HG02884 (cell line): ENCODE data around the gene HNRNPF.
"Not testable (repeated sequence)": the region's sequence is repeated elsewhere in the genome, so short reads cannot be mapped to it uniquely, and the experiment has no call there.

Experiments
- ATAC-seq: cut with Tn5 transposase; IDR thresholded peaks from one replicate; pipeline ENCODE4 v1.9.1; 2021; ENCODE audit warnings: mild to moderate bottlenecking, moderate library complexity; ENCODE audit not compliant: unreplicated experiment

Gene HNRNPF, protein sequence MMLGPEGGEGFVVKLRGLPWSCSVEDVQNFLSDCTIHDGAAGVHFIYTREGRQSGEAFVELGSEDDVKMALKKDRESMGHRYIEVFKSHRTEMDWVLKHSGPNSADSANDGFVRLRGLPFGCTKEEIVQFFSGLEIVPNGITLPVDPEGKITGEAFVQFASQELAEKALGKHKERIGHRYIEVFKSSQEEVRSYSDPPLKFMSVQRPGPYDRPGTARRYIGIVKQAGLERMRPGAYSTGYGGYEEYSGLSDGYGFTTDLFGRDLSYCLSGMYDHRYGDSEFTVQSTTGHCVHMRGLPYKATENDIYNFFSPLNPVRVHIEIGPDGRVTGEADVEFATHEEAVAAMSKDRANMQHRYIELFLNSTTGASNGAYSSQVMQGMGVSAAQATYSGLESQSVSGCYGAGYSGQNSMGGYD

DNA sequence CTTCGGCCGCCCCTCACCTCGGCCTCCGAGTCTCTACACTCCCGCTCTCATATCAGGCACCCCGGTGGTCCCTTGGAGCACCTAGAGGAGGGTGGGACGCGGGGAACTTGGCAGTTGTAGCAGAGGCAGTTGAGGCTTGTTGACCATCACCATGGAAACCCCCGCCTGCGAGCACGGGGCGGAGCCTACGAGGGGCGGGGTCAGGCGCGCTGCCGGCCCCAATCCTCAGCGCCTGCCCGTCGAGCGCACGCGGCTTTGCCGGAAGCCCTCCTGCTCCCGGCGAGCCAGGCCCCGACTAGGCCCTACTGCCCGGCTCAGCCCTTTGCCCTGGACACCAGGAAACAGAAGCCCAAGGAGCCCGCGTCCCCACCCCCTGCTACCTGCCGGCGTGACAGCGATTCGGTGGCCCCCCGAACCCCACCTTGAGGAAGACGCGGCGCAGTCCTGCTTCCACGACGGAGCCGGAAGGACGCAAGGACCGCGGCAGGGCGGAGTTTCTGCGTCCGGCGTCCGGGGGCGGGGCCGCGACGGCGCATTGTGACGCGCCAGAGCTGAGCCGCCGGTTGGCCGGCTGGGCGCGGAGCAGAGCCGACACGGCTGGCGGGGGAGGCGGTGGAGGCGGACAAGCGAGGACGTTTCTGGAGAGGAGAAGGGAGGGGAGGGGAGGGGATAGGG is at the start of gene HNRNPF:
Gene HNRNPF (minus strand): TSS at position 477 of the 675 bp plus-strand sequence. CDS start 21,302 bp downstream, outside the sequence.
- ATAC-seq = peak; percentile 69

DNA sequence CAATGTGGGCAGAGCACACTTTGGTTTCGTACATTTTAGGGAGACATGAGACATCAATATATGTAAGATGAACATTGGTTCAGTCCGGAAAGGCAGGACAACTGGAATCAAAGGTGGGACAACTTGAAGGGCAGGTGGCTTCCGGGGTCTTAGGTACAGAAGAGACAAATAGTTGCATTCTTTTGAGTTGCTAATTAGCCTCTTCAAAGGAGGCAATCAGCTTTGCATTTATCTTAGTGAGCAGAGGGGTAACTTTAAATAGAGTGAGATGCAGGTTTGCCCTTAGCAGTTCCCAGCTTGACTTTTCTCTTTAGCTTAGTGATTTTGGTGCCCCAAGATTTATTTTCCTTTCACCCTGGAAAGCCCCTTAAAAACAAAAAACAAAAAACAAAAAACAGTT is 49.2 kb upstream of the HNRNPF start:
- ATAC-seq = no peak

DNA sequence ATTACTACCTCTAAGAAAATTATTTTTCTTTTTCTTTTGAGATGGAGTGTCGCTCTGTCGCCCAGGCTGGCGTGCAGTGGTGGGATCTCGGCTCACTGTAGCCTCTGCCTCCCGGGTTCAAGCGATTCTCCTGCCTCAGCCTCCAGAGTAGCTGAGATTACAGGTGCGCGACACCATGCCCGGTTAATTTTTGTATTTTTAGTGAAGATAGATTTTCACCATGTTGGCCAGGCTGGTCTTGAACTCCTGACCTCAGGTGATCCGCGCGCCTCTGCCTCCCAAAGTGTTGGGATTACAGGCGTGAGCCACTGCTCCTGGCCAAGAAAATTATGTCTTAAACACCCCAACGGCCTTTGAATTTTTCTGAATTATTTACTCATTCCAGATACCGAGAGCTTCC is 47.6 kb upstream of the HNRNPF start:
- not testable (repeated sequence) for ATAC-seq

DNA sequence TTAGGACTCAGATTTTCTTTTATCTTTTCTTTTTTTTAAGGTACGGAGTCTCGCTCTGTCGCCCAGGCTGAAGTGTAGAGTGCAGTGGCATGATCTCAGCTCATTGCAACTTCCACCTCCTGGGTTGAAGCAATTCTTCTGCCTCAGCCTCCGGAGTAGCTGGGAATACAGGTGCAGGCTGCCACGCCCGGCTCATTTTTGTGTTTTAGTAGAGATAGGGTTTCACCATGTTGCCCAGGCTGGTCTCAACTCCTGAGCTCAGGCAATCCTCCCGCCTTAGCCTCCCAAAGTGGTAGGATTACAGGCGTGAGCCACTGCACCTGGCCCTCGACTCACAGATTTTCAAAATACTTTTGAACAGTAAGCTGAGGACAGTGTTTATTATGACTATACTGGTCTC is 45.0 kb upstream of the HNRNPF start:
- ATAC-seq = not testable (repeated sequence)

DNA sequence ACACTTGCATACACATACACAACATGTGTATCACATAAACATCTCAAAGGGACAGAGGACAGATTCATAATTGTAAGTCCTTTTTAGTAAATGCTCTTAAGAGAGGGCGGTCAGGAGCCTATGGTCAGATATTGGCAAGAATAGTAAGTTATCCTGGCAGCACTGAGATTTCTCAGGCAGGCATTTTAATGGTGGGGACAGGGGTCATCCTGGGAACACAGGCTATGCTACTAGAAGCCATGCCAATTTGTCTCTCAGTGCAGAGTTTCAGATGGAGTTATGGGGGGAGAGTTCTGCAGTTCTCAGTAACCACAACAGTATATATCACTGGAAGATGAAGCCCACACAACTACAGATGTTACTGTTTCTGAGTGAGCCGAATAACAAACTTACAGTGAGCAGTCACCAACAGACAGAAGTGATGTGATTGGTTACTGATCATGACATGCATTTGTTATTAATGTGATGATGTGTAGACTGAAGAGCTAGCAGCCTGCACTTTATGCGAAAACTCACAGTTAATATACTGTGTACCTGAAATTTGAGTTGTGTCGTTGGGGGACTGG is 44.4 kb upstream of the HNRNPF start:
- ATAC-seq = peak; percentile 46

DNA sequence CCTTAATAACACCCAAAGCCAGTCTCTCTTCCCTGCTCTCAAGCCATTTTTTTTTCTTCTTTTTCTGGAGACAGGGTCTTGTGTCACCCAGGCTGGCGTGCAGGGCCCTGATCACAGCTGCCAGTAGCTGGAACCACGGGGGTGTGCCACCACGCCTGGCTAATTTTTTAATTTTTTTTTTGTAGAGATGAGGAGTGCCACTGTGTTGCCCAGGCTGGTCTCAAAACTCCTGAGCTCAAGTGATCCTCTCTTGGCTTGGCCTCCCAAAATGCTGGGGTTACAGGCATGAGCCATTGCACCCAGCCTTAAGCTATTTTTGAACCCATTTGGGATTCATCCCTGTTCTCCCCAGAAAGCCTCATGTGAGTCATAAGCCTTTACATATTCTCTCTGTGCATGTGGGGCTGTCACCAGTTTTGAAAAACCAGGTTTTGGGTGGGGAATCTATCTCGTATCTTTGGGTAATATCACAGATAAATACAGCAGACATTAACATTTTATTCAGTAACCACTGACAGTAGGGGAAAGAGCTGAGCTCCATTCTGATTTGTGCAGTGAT is 43.4 kb upstream of the HNRNPF start:
- ATAC-seq = no peak

DNA sequence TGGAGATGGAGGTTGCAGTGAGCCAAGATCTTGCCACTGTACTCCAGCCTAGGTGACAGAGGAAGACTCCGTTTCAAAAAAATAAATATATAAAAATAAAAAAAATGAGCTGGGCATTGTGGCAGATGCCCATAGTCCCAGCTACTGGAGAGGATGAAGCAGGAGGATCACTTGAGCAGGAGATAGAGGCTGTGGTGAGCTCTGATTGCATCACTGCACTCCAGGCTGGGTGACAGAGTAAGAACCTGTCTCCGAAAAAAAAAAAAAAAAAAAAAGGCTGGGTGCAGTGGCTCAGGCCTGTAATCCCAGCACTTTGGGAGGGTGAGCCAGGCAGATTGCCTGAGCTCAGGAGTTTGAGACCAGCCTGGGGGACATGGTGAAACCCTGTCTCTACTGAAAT is 39.8 kb upstream of the HNRNPF start:
- ATAC-seq = no peak

DNA sequence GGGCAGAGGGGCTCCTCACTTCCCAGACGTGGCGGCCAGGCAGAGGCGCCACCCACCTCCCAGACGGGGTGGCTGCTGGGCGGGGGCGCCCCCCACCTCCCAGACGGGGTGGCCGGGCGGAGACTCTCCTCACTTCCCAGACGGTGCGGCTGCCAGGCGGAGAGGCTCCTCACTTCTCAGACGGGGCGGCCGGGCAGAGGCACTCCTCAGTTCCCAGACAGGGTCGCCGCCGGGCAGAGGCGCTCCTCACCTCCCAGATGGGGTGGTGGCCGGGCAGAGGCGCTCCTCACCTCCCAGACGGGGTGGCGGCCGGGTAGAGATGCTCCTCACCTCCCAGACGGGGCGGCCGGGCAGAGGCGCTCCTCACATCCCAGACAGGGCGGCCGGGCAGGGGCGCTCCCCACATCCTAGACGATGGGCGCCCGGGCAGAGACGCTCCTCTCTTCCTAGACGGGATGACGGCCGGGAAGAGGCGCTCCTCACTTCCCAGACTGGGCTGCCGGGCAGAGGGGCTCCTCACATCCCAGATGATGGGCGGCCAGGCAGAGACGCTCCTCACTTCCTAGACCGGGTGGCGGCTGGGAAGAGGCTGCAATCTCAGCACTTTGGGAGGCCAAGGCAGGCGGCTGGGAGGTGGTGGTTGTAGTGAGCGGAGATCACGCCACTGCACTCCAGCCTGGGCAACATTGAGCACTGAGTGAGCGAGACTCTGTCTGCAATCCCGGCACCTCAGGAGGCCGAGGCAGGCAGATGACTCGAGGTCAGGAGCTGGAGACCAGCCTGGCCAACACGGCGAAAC is 37.4 kb upstream of the HNRNPF start:
- not testable (repeated sequence) for ATAC-seq

DNA sequence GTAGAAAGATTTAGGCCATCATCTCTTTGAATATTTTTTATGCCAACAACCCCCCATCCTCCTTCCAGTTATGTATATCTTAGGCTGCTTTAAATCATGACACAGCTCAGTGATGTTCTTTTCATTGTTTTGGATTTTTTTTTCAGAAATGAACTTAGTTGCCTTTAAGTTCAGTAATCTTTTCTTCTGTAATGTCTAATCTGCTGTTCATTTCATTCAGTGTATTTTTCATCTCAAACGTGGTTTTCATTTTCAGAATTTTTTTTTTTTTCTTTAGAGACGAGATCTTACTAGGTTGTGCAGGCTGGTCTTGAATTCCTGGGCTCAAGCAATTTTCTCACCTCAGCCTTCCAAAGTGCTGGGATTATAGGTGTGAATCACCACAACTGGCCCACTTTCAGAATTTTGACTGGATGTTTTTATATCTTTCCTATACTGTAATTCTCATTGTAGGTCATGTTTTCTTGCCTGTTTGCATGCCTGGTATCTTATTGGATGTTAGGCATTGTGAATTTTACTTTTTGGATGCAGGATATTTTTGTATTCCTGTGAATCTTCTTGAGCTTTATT is 36.0 kb upstream of the HNRNPF start:
- ATAC-seq = no peak

DNA sequence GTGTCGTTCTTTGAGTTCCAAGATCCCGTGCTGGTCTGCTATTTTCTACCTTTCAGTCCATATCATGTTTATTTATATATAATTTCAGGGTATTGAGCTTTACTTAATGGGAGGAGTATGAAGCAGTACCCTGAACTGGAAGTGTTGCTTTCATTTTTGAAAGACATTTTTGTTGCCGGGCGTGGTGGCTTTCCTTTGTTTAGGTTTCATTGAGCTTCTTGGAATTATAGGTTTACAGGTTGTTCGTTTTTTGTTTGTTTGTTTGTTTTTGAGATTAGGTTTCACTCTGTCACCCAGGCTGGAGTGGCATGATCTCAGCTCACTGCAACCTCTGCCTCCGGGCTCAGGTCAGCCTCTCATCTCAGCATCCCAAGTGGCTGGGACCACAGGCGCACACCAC is 35.3 kb upstream of the HNRNPF start:
- ATAC-seq = no peak

DNA sequence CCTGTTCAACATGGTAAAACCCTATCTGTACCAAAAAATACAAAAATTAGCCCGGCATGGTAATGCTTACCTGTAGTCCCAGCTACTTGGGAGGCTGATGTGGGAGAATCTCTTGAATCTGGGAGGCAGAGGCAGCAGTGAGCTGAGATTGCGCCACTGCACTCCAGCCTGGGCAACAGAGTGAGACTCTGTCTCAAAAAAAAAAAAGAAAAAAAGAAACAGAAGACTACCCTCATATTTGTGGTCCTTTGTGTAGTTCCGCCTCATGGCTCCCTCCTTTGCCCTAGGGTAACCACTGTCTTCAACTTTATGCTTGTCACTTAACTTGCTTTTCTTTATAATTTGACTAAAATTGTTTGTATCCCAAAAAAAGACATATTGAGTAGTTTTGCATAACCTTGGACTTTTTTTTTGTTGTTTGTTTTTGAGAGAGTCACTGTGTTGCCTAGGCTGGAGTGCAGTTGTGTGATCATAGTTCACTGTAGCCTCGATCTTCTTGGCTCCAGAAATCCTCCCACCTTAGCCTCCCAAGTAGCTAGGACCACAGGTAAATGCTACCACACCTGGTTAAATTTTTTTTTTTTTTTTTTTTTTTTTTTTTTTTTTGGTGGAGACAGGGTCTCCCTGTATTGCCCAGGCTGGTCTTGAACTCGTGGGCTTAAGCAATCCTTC is 31.6 kb upstream of the HNRNPF start:
- ATAC-seq = no peak

DNA sequence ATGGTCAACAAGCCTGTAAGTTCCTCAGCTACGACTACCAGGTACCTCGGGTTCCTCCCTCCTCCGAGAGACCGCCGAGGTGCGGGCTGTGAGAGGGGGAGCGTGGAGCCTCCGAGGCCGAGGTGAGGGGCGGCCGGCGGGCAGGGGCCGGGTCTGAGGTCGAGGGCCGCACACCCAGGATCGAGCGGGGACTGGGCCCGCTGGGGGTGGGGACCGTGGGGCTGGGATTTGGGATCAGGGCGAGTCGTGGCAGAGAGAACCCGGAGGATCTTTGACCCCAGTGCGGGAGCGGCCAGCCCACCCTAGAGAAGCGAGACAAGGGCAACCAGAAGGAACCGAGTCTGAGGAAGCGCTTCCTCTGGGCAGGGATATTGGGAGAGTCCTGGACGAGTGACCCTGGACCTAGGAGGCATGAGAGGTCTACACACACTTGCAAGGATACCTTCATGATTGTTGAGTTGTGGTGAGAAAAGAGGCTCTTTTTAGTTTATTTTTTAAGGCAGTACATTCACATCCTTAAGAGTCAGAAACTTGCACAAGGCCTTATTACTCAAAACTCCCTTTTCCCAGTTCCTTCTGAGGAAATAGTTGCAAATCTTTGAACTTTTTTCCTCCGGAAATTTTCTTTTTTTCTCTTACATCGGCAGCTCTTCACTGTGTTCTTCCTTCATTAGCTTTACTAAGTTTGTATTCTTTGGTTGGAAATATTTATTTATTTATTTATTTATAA is 28.3 kb upstream of the HNRNPF start:
- ATAC-seq = no peak

DNA sequence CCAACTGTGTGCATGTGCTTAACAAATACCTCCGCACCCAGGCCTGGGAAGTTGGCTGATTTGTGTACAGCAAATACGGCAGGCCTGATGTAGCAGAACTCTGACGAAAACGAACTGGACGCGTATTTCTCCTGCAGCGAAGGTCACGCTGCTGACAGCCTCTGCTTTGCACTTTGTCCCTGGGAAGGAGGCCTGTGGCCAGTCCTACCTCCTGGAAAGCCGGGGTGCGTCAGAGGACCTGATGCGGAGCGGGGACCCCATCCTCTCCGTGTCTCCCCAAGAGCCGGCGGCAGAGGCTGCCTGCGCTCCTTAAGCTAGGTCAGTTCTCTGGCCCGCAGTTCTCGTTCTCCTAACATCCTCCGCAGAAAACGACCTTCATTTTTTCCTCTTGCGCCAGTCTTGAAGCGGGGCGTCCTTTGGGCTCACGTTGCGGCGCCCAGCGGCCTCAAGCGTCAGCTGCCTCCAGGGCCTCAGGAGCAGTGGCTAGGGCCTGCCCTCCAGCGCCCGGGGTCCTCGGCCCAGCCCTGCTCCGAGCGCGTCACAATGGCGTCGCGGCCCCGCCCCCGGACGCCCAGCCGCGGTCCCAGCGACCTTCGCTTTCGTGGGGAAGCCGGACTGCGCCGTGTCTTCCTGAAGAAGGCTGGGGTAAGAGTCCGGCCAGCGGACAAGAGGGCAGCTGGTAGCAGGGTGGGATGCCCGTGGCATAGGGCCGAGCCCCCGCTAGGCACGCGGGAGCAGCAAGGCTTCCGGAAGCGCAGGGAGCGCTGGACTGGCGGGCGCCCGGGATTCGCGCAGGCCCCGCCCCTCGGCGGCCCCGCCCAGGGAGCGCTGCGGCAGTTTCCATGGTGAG is 27.5 kb upstream of the HNRNPF start, which contains the start of gene ZNF487:
Gene ZNF487 (plus strand): TSS at position 821 of the 850 bp plus-strand sequence. CDS start 38,703 bp downstream, outside the sequence.
- ATAC-seq = peak; percentile 95

DNA sequence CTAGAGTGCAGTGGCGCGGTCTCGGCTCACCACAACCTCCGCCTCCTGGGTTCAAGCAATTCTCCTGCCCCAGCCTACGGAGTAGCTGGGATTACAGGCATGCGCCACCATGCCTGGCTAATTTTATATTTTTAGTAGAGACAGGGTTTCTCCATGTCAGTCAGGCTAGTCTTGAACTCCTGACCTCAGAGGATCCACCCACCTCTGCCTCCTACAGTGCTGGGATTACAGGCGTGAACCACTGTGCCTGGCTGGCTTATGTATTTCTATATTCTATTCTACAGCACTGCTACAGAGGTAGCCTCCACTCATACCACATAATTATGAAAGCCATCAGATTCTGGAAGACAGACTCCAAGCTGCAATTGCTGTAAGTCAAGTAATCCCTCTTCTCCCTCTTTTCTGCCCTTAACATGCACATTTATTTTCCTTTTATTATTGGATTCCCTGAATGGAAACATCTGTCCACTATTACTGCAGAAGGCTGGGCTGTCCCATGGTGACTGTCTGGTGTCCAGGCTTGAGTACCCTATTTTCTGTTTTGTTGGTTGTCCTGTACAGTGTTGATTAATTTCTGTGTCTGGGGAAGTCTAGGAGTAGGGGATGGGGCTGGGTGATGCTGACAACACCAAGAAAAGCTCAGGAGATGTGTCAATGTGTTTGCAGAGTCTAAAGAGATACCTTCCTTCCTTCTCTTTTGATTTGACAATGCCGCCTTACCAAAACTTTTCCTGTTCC is 22.1 kb upstream of the HNRNPF start:
- ATAC-seq = no peak

DNA sequence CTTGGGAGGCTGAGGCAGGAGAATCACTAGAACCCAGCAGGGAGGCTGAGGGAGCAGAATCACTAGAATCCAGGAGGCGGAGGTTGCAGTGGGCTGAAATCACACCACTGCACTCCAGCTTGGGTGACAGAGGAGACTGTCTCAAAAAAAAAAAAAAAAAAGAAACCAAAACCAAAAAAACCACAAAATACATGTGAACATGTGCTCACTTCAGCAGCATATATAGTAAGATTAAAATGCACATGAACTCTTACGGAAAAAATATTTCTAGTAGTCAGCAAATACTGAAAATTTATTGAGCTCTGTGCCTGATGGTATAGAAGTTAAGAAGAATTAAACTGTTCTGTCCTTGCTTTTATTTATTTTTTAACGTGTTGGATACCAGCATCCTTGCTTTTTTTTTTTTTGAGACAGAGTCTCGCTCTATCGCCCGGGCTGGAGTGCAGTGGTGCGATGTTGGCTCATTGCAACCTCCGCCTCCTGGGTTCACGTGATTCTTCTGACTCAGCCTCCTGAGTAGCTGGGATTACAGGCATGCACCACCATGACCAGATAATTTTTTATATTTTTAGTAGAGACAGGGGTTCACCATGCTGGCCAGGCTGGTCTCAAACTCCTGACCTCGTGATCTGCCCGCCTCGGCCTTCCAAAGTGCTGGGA is 18.3 kb upstream of the HNRNPF start:
- ATAC-seq = peak; percentile 88

DNA sequence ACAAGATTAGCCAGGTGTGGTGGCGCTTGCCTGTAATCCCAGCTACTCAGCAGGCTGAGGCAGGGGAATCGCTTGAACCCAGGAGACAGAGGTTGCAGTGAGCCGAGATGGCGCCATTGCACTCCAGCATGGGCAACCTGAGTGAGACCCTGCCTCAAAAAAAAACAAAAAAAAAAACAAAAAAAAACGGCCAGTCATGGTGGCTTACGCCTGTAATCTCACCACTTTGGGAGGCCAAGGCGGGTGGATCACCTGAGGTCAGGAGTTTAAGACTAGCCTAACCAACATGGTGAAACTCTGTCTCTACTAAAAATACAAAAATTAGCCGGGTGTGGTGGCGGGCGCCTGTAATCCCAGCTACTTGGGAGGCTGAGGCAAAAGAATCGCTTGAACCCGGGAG is 17.5 kb upstream of the HNRNPF start:
- ATAC-seq = not testable (repeated sequence)

DNA sequence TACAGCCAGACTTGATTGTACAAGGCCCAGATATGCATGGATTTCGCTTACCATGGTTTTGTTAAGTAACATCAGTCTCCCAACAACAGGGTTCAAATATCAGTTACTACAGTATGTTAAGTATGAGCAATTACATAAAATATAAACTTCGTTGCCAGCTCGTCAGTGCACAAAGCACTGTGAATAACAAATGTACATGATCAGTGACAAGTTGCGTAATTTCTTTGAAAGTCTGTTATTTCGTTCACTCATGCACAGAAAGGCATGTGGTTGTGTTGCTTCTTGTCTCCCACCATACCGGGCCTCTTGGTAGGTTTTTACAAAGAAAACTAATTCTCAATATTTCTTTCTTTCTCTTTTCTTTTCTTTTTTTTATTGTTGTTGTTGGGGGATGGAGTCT is 15.4 kb upstream of the HNRNPF start:
- ATAC-seq = no peak
